Hepatocyte (in vitro differentiated cells): ENCODE measurements around the gene TEC. TPM values are rescaled to one million over a fixed set of nuclear protein-coding genes. Genes with fewer than 3 reads are reported as not detected.

Experiments
- DNase-seq: peaks from one replicate; pipeline ENCODE4 v3.0.0-alpha.2; 2016; ENCODE audit warnings: low spot score
- H2AFZ ChIP-seq: fragments of 200-600 bp; sonication (generic); 2 replicates; pipeline ENCODE4 v1.6.0; 2016; ENCODE audit warnings: antibody characterized with exemption, mild to moderate bottlenecking
- H3K27ac ChIP-seq: fragments of 200-600 bp; sonication (generic); 2 replicates; pipeline ENCODE4 v1.5.1; 2016; ENCODE audit warnings: mild to moderate bottlenecking
- H3K27me3 ChIP-seq: fragments of 200-600 bp; sonication (generic); 2 replicates; pipeline ENCODE4 v1.6.1; 2016
- H3K36me3 ChIP-seq: fragments of 200-600 bp; sonication (generic); replicated peaks from 2 replicates; pipeline ENCODE4 v1.5.1; 2016; ENCODE audit warnings: low read depth; ENCODE audit not compliant: insufficient read depth
- H3K4me1 ChIP-seq: fragments of 200-600 bp; sonication (generic); 2 replicates; pipeline ENCODE4 v1.5.1; 2016; ENCODE audit warnings: mild to moderate bottlenecking, moderate library complexity; ENCODE audit not compliant: insufficient read depth
- H3K4me2 ChIP-seq: fragments of 200-600 bp; sonication (generic); 2 replicates; pipeline ENCODE4 v1.6.0; 2016
- H3K4me3 ChIP-seq: fragments of 200-600 bp; sonication (generic); 2 replicates; pipeline ENCODE4 v1.5.1; 2016; ENCODE audit warnings: mild to moderate bottlenecking
- H3K79me2 ChIP-seq: fragments of 200-600 bp; sonication (generic); 2 replicates; pipeline ENCODE4 v1.6.0; 2017; ENCODE audit warnings: mild to moderate bottlenecking
- H3K9me2 ChIP-seq: fragments of 200-600 bp; sonication (generic); replicated peaks from 2 replicates; pipeline ENCODE4 v1.6.0; 2017; ENCODE audit warnings: mild to moderate bottlenecking; ENCODE audit not compliant: insufficient read depth
- H3K9me3 ChIP-seq: fragments of 200-600 bp; sonication (generic); 2 replicates; pipeline ENCODE4 v1.5.1; 2016; ENCODE audit warnings: low read depth, mild to moderate bottlenecking
- H4K20me1 ChIP-seq: fragments of 200-600 bp; sonication (generic); 2 replicates; pipeline ENCODE4 v1.6.0; 2016; ENCODE audit warnings: mild to moderate bottlenecking; ENCODE audit not compliant: insufficient read depth, poor library complexity, severe bottlenecking
- CTCF ChIP-seq: fragments of 200-600 bp; sonication (generic); IDR thresholded peaks from 2 replicates; pipeline ENCODE4 v1.5.1; 2016; ENCODE audit warnings: antibody characterized with exemption, mild to moderate bottlenecking; ENCODE audit not compliant: poor library complexity
- EZH2 ChIP-seq: fragments of 200-600 bp; sonication (generic); IDR thresholded peaks from 2 replicates; pipeline ENCODE4 v1.6.1; 2016; ENCODE audit warnings: antibody characterized with exemption, mild to moderate bottlenecking, borderline replicate concordance
- EZH2phosphoT487 ChIP-seq: fragments of 200-600 bp; sonication (generic); IDR thresholded peaks from one replicate; pipeline ENCODE4 v1.6.1; 2018; ENCODE audit warnings: antibody characterized with exemption, mild to moderate bottlenecking, low read depth, moderate library complexity; ENCODE audit not compliant: unreplicated experiment, severe bottlenecking
- WGBS: methylation state at CpG from one replicate; pipeline ENCODE4 v1.1.6; 2016; ENCODE audit warnings: low lambda C conversion rate; ENCODE audit errors: missing lambda C conversion rate; 5-methylcytosine and 5-hydroxymethylcytosine counted together
- polyA plus RNA-seq: library from polyadenylated mRNA; unstranded; fragments of >200 nt; fragmentation: Nextera tagmentation; extraction: Ambion mirVana; gene quantifications from 2 replicates; pipeline ENCODE4 v1.2.1, GENCODE V29; 2016
- total RNA-seq: library from RNA; depleted of rRNA; stranded (reverse); fragments of >200 nt; gene quantifications from 2 replicates; pipeline ENCODE4 v1.2.3, GENCODE V29; 2014

Gene TEC
- total and polyA plus RNA-seq, 2 experiments from 2014 or later = 1.3 to 2.1 TPM

- Histone ChIP-seq H3K9me2 (no peaks in the 10 kb centered on the region), H3K9me3 (no peaks in the 10 kb centered on the region), H2AFZ (no peak overlapping the region), H3K27ac (no peak overlapping the region), H3K4me3 (no peak overlapping the region), H4K20me1 (no peaks in the 10 kb centered on the region), H3K4me2 (no peak overlapping the region), H3K27me3 (no peaks in the 10 kb centered on the region), H3K79me2 (peaks cover 23% of the 10 kb centered on the region), H3K36me3 (no peaks in the 10 kb centered on the region), H3K4me1 (no peaks in the 10 kb centered on the region)
- TF ChIP-seq CTCF (no peak), EZH2 (no peak), EZH2phosphoT487 (no peak)
- no peak for DNase-seq
- WGBS = 88% methylated on average over 2 of the region's 2 CpGs
Observed at GRCh38 chr4:48262484-48262883, 7.2 kb downstream of the TEC start.

DNA sequence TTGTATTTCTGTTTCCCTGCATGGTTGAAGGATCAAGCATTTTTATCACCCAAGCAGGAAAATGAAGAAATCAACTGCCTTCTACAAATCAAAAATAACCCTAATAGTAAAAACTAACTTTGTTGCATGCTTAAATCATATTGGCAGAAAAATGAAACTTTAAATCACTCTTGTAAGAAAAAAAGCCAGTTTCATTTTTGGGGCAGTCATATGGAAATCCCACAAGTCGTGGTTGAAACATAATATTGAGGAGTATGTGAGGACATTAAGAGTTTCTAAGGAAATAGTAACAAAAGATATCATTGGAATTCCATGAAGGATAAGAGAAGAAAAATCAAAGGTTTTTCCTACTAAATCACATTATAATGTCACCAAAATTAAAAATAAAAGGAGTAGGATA is 8.4 kb downstream of the TEC start:
- H3K4me3 ChIP-seq = no peak overlapping the region
- no peak overlapping the region for H3K4me2 ChIP-seq
- DNase-seq = no peak
- H3K9me2 ChIP-seq = no peaks in the 10 kb centered on the region
- no peak overlapping the region for H3K27ac ChIP-seq
- H4K20me1 ChIP-seq = no peaks in the 10 kb centered on the region
- WGBS = 78% methylated on average over 1 of the region's 1 CpG
- no peaks in the 10 kb centered on the region for H3K9me3 ChIP-seq
- no peaks in the 10 kb centered on the region for H3K36me3 ChIP-seq
- H3K79me2 ChIP-seq = peaks cover 16% of the 10 kb centered on the region
- no peaks in the 10 kb centered on the region for H3K27me3 ChIP-seq
- no peaks in the 10 kb centered on the region for H3K4me1 ChIP-seq
- H2AFZ ChIP-seq = no peak overlapping the region
- TF ChIP-seq EZH2phosphoT487 (no peak), EZH2 (no peak), CTCF (no peak)

DNA sequence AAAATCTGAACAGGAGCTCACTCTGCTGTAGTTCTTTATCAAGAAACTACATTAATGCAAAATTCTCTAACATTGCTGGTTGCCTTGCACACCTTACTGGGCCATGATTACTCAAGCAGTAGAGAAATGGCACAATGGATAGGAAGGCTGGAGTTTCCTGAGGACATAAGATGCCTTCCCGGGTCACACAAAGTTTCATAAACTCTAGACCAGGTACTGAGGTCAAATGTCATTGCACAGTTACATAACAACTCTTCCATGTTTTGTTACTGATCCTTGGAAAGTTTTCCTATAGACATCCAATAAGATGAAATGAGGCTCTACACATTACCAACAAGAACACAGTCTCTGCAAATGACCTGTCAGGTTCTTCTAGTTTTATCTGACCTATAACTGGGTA is 9.9 kb downstream of the TEC start:
- no peaks in the 10 kb centered on the region for H3K4me1 ChIP-seq
- H3K4me2 ChIP-seq = no peak overlapping the region
- no peaks in the 10 kb centered on the region for H4K20me1 ChIP-seq
- H3K79me2 ChIP-seq = peaks cover 9% of the 10 kb centered on the region
- TF ChIP-seq EZH2 (no peak), CTCF (no peak), EZH2phosphoT487 (no peak)
- no peak overlapping the region for H2AFZ ChIP-seq
- no peak for DNase-seq
- H3K36me3 ChIP-seq = no peaks in the 10 kb centered on the region
- H3K27ac ChIP-seq = no peak overlapping the region
- H3K9me3 ChIP-seq = no peaks in the 10 kb centered on the region
- no peak overlapping the region for H3K4me3 ChIP-seq
- H3K27me3 ChIP-seq = no peaks in the 10 kb centered on the region
- WGBS = 88% methylated on average over 1 of the region's 1 CpG
- no peaks in the 10 kb centered on the region for H3K9me2 ChIP-seq

GRCh38 chr4:48258845-48259397 is 10.7 kb downstream of the TEC start:
- TF ChIP-seq EZH2phosphoT487 = no peak
- TF ChIP-seq CTCF = no peak
- TF ChIP-seq EZH2 = no peak
- peaks cover 11% of the 10 kb centered on the region for H3K79me2 ChIP-seq
- H3K27ac ChIP-seq = no peak overlapping the region
- no peaks in the 10 kb centered on the region for H3K4me1 ChIP-seq
- H3K4me2 ChIP-seq = no peak overlapping the region
- no peaks in the 10 kb centered on the region for H3K9me3 ChIP-seq
- H3K9me2 ChIP-seq = no peaks in the 10 kb centered on the region
- 86% methylated on average over 3 of the region's 3 CpGs for WGBS
- no peak for DNase-seq
- no peaks in the 10 kb centered on the region for H3K27me3 ChIP-seq
- H3K36me3 ChIP-seq = no peaks in the 10 kb centered on the region
- H3K4me3 ChIP-seq = no peak overlapping the region
- no peak overlapping the region for H2AFZ ChIP-seq
- no peaks in the 10 kb centered on the region for H4K20me1 ChIP-seq
